ENCODE results near the gene CTBP2. TPM values are rescaled to one million over a fixed set of nuclear protein-coding genes. Genes with fewer than 3 reads are reported as not detected.

CTBP2 gene
- total RNA-seq, 6 experiments from 2014 or later: 3.2 to 8.2 (median 5.4) TPM

GRCh38 chr10:125125951-125126735 is 34.2 kb downstream of the CTBP2 start:
- intact Hi-C loops (cut with DNase I): no loop called here
- Histone ChIP-seq H3K36me3 (no peaks in the 10 kb centered on the region), H3K27ac (no peak overlapping the region), H3K9me3 (no peaks in the 10 kb centered on the region), H3K4me1 (no peaks in the 10 kb centered on the region), H3K27me3 (no peaks in the 10 kb centered on the region), H3K4me3 (no peak overlapping the region)
- WGBS (ENCODE audit: insufficient coverage, low coverage, low lambda C conversion rate, missing lambda C conversion rate): 75% methylated on average over 11 of the region's 22 CpGs
- DNase-seq (peak in 1 of 3 donors; percentile 14), ATAC-seq (no peak)
- TF ChIP-seq POLR2A (IDR thresholded peaks at IDR 0.05) (no peak), CTCF (IDR thresholded peaks at IDR 0.05) (no peak)

- H3K4me3 ChIP-seq: no peak overlapping the region
- H3K36me3 ChIP-seq: no peaks in the 10 kb centered on the region
- WGBS (ENCODE audit: insufficient coverage, low coverage, low lambda C conversion rate, missing lambda C conversion rate): 70% methylated on average over 9 of the region's 10 CpGs
- DNase-seq (no peak), ATAC-seq (no peak)
- H3K4me1 ChIP-seq: no peaks in the 10 kb centered on the region
- H3K27me3 ChIP-seq: no peaks in the 10 kb centered on the region
- intact Hi-C loops (cut with DNase I): no loop called here
- TF ChIP-seq POLR2A (IDR thresholded peaks at IDR 0.05) (no peak), CTCF (IDR thresholded peaks at IDR 0.05) (no peak)
- H3K9me3 ChIP-seq: no peaks in the 10 kb centered on the region
- H3K27ac ChIP-seq: no peak overlapping the region
Measured at GRCh38 chr10:125124907-125125306, 35.5 kb downstream of the CTBP2 start.

- intact Hi-C loops (cut with DNase I): no loop called here
- TF ChIP-seq POLR2A (IDR thresholded peaks at IDR 0.05) (no peak), CTCF (IDR thresholded peaks at IDR 0.05) (no peak)
- no peak overlapping the region for H3K4me3 ChIP-seq
- no peaks in the 10 kb centered on the region for H3K4me1 ChIP-seq
- no peak for DNase-seq
- H3K36me3 ChIP-seq: no peaks in the 10 kb centered on the region
- H3K27me3 ChIP-seq: no peaks in the 10 kb centered on the region
- 61% methylated on average over 4 of the region's 11 CpGs for WGBS (ENCODE audit: insufficient coverage, low coverage, low lambda C conversion rate, missing lambda C conversion rate)
- H3K9me3 ChIP-seq: no peaks in the 10 kb centered on the region
- no peak for ATAC-seq
- peak overlapping the region; percentile 45 to 62 (median 62) for H3K27ac ChIP-seq
Measured at GRCh38 chr10:125124115-125124487, 36.3 kb downstream of the CTBP2 start.

GRCh38 chr10:125123476-125124114 is 36.8 kb downstream of the CTBP2 start:
- ATAC-seq: peak; percentile 56 to 72 (median 62)
- Histone ChIP-seq H3K9me3 (no peaks in the 10 kb centered on the region), H3K4me3 (no peak overlapping the region), H3K36me3 (no peaks in the 10 kb centered on the region), H3K27me3 (no peaks in the 10 kb centered on the region), H3K4me1 (no peaks in the 10 kb centered on the region), H3K27ac (peak overlapping the region; percentile 45 to 62 (median 62))
- peak; percentile 65 to 73 (median 71) for DNase-seq
- 36% methylated on average over 10 of the region's 13 CpGs for WGBS (ENCODE audit: insufficient coverage, low coverage, low lambda C conversion rate, missing lambda C conversion rate)
- intact Hi-C loops (cut with DNase I): no loop called here
- TF ChIP-seq POLR2A (IDR thresholded peaks at IDR 0.05) (no peak), CTCF (IDR thresholded peaks at IDR 0.05) (no peak)

Measured in right lobe of liver (tissue), 6 donors.